ENCODE measurements around the gene ACER3.
"Not testable (repeated sequence)": the region's sequence is repeated elsewhere in the genome, so short reads cannot be mapped to it uniquely, and the experiment has no call there.

The ACER3 gene

GRCh38 chr11:76872959-76873827 is 12.5 kb downstream of the ACER3 start:
- DNase-seq (ENCODE audit: low read depth in 3 of 3) = no peak

DNA sequence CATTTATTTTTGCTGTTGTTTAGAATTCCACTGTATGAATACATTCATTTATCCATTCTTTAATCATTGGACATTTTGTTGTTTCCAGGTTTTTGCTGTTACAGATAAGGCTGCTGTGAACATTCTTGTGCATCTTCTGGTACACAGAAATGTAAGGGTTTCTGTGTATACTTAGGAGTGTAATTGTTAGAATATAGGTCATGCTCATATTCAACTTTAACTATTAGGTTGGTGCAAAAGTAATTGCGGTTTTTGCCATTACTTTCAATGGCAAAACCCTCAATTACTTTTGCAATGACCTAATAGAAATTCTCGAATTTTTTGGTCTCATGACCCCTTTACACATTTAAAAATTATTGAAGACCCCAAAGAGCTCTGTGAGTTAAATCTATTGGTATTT is 17.3 kb downstream of the ACER3 start:
- DNase-seq (ENCODE audit: low read depth in 3 of 3) = no peak

GRCh38 chr11:76880314-76880713 is 19.6 kb downstream of the ACER3 start:
- no peak for DNase-seq (ENCODE audit: low read depth in 3 of 3)

- no peak for DNase-seq (ENCODE audit: low read depth in 3 of 3)
Measured at GRCh38 chr11:76880956-76881355, 20.2 kb downstream of the ACER3 start.

- DNase-seq (ENCODE audit: low read depth in 3 of 3) = no peak
Measured at GRCh38 chr11:76885390-76886097, 24.8 kb downstream of the ACER3 start.

- DNase-seq (ENCODE audit: low read depth in 3 of 3) = no peak
Measured at GRCh38 chr11:76888989-76889388, 28.3 kb downstream of the ACER3 start.

DNA sequence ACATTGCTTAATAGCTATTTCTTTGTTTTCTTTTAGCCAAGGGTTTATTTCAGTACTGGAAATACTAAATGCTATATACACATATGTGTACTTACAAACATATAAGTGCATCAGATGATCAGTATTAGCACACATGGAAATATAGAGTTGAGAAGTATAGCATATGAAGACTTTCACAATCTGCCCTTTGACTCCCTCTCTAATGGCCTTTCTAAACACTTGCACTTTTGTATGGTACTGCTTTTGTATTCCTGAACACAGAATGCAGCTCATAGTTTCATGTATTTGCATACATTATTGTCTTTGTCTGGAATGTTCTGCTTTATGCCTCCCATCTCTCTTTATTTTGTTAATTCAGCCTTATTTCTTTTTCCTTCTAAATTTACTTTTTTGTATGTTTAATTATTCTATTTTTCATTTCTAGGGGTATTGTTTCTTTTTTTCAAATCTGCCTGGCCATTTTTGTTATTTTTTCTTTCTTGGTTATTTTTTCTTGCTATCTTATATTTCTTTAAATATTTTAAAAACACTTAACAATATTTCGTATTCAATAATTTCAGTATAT is 28.8 kb downstream of the ACER3 start:
- no peak for DNase-seq (ENCODE audit: low read depth in 3 of 3)

GRCh38 chr11:76890329-76890728 is 29.6 kb downstream of the ACER3 start:
- DNase-seq (ENCODE audit: low read depth in 3 of 3) = no peak

GRCh38 chr11:76891285-76891684 is 30.6 kb downstream of the ACER3 start:
- no peak for DNase-seq (ENCODE audit: low read depth in 3 of 3)

GRCh38 chr11:76891793-76892192 is 31.1 kb downstream of the ACER3 start:
- DNase-seq (ENCODE audit: low read depth in 3 of 3) = no peak

- DNase-seq (ENCODE audit: low read depth in 3 of 3) = no peak
Measured at GRCh38 chr11:76892306-76892705, 31.6 kb downstream of the ACER3 start.

DNA sequence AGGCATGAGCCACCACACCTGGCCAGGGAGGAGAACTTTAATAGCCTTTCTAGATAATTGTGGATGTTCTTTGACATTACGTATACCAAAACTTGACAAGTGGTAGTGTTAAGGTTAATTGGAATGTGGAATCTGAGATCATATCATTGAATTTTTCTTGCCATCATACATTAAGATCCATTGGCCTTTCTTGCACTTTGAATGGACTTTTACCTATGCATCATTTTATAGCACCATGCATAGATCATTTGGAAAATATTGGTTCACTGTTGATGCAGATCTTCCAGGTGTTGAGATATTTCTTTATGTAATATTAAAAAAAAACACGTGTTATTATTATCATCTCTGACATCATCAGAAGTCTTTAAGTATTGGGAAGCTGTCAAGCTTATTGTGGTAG is 36.5 kb downstream of the ACER3 start:
- DNase-seq (ENCODE audit: low read depth in 3 of 3) = no peak

GRCh38 chr11:76901144-76901543 is 40.4 kb downstream of the ACER3 start:
- DNase-seq (ENCODE audit: low read depth in 3 of 3) = no peak

DNA sequence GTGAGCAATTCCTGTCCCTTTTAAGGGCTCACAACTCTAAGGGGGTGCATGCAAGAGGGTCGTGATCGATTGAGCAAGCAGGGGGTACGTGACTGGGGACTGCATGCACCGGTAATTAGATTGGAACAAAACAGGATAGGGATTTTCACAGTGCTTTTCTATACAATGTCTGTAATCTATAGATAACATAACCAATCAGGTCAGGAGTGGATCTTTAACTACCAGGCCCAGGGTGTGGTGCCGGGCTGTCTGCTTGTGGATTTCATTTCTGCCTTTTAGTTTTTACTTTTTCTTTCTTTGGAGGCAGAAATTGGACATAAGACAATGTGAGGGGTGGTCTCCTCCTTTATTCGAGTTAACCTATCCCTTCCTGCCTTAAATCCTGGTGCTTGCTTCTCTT is 40.9 kb downstream of the ACER3 start:
- not testable (repeated sequence) for DNase-seq (ENCODE audit: low read depth in 3 of 3)

DNA sequence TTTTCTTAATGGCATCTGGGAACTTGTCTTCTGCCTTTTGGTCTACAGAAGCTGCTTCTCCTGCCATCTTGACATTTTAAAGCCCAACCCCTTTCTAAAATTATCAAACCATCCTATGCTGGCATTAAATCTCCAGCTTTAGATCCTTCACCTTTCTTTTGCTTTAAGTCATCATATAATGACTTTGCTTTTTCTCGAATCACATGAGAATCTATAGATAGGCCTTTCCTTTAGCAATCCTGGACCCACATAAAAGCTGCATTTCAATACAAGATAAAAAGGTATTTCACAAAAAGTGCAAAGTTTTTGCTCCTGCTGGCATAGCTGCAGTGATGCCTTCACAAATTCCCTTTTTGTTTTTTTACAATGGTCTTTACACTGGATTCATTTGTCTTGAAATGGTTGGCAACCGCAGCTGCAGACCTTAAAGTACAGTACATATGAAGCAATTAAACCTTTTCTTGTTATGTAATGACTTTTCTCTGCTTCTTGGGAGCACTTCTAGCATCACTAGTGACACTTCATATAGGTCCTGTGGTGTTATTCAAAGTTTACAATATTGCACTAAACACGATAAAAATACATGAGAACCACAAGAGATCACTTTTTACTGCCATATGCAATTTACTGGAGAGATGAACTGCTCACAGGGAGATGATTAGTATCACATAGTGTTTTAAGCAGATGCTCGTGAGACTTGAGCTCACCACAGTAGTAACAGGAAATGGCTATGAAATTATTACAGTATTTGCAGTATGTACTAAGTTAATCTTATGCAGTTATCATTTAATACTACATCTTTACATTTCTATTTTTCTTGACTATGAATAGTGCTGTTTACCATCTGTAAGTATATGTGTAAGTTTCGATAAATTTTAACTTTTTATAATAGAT is 41.6 kb downstream of the ACER3 start:
- no peak for DNase-seq (ENCODE audit: low read depth in 3 of 3)

- no peak for DNase-seq (ENCODE audit: low read depth in 3 of 3)
Measured at GRCh38 chr11:76903325-76903724, 42.6 kb downstream of the ACER3 start.

DNA sequence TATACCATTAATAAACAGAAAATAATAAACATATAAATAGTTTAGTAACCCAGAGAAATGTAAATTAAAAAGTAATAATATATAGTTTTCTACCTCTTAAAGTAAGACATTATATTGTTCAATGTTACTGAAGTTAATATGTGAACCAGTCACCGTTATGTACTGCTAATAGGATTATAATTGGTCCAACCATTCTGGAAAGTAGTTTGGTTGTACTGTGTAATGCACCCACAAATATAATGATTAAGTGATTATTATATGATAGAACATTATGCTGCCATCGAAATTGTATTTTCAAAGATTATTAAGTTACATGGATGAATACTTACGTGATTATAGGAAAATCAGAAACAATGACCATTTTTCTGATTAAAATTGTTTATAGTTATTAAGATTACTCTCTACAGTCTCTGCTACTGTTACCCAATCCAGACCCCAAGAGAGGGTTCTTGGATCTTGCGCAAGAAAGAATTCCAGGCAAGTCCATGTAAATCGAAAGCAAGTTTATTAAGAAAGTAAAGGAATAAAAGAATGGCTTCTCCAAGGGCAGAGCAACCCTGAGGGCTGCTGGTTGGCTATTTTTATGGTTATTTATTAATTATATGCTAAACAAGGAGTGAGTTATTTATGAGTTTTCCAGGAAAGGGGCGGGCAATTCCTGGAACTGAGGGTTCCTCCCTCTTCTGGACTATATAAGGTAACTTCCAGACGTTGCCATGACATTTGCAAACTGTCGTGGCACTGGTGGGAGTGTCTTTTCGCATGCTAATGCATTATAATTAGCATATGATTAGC is 50.1 kb downstream of the ACER3 start:
- DNase-seq (ENCODE audit: low read depth in 3 of 3) = no peak

DNA sequence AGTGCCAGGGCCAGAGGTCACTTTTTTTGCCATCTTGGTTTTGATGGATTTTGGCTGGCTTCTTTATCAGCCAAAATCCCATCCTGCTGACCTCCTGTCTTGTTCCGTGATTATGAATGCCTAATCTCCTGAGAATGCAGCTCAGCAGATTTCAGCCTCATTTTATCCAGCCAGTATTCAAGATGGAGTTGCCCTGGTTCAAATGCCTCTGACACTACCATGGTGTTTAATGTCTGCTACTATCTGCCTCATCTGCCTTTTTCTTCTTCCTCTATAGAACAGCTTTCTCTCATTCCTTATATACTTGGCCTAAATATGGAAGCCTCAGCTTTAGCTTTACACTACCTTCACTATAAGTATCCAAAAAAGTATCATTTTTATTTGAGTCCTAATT is 50.7 kb downstream of the ACER3 start:
- DNase-seq (ENCODE audit: low read depth in 3 of 3) = no peak

DNA sequence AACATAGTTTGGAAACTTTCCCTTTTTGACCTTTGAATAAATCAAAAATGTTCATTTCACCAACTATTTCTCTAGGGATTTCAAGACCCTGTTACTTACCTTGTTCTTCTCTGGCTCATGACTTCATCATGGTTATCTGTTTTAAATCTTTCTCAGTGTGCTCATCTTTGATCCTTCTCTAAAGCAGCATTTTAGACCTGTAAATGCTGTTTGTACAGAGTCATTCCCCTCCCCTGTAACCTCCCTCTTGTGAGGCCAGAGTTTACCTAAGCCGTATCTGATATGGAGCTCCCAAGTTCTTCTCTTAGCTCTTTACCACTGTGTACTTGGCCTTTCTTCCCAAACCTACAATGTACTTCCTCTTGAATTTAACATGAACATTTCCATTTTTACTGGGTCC is 56.0 kb downstream of the ACER3 start:
- DNase-seq (ENCODE audit: low read depth in 3 of 3) = no peak

- no peak for DNase-seq (ENCODE audit: low read depth in 3 of 3)
Measured at GRCh38 chr11:76918941-76919386, 58.2 kb downstream of the ACER3 start.

DNA sequence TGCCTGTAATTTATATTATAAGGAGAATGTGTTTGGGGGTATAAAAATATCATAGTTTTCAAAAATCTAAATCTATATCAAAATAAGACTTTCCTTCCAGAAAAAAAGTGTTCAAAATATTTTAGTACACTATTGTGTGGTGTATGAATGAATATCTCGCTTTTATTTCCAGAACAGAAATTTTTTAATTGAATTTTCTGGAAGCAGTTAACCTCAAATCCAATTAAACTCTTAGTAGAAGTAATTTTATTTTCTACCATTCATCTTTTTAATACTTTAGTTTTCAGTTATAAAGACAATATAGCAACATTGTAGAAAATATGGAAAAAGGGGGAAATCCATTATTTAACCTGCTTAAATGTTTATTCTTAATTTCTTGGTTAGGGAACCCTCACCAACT is 58.7 kb downstream of the ACER3 start:
- DNase-seq (ENCODE audit: low read depth in 3 of 3) = no peak

All from stimulated activated CD4-positive, alpha-beta T cell treated with anti-CD3 and anti-CD28 coated beads, TNF-alpha, amount 100 ng/mL, for 24 hours (primary cell).